Measurements from ENCODE around the gene CGGBP1.

CGGBP1 gene

GRCh38 chr3:88059380-88060170, 770 bp upstream of the CGGBP1 start:
- in situ Hi-C loops (cut with MboI; ENCODE audit: low sequenced_read_pairs): no loop called here
- Histone ChIP-seq H3K9me3 (no peaks in the 10 kb centered on the region), H3K4me3 (peak overlapping the region; percentile 94), H3K4me1 (peaks cover 17% of the 10 kb centered on the region; the same call in 1 of the 2 replicates), H3K36me3 (replicated peaks) (peaks cover 21% of the 10 kb centered on the region), H3K27me3 (ENCODE audit: low read depth) (no peaks in the 10 kb centered on the region)
- peak in 1 of 2 experiments; percentile 13 for DNase-seq (ENCODE audit: low spot score in 2 of 2)

GRCh38 chr3:88058306-88058580, 562 bp downstream of the CGGBP1 start:
- H3K36me3 ChIP-seq (replicated peaks): peaks cover 22% of the 10 kb centered on the region
- peak overlapping the region; percentile 94 for H3K4me3 ChIP-seq
- no peak for DNase-seq (ENCODE audit: low spot score in 2 of 2)
- H3K9me3 ChIP-seq: no peaks in the 10 kb centered on the region
- in situ Hi-C loops (cut with MboI; ENCODE audit: low sequenced_read_pairs): no loop called here
- H3K4me1 ChIP-seq: peaks cover 17% of the 10 kb centered on the region; the same call in 1 of the 2 replicates
- H3K27me3 ChIP-seq (ENCODE audit: low read depth): no peaks in the 10 kb centered on the region

GRCh38 chr3:88057630-88058305, 1.0 kb downstream of the CGGBP1 start:
- Histone ChIP-seq H3K27me3 (ENCODE audit: low read depth) (no peaks in the 10 kb centered on the region), H3K9me3 (no peaks in the 10 kb centered on the region), H3K36me3 (replicated peaks) (peaks cover 22% of the 10 kb centered on the region), H3K4me3 (peak overlapping the region; percentile 94), H3K4me1 (peaks cover 17% of the 10 kb centered on the region; the same call in 1 of the 2 replicates)
- in situ Hi-C loops (cut with MboI; ENCODE audit: low sequenced_read_pairs): no loop called here
- no peak for DNase-seq (ENCODE audit: low spot score in 2 of 2)

GRCh38 chr3:88046766-88047165, 12.0 kb downstream of the CGGBP1 start:
- Histone ChIP-seq H3K4me3 (no peak overlapping the region), H3K27me3 (ENCODE audit: low read depth) (no peaks in the 10 kb centered on the region), H3K36me3 (replicated peaks) (no peaks in the 10 kb centered on the region), H3K9me3 (no peaks in the 10 kb centered on the region), H3K4me1 (no peaks in the 10 kb centered on the region)
- no peak for DNase-seq (ENCODE audit: low spot score in 2 of 2)
- in situ Hi-C loops (cut with MboI; ENCODE audit: low sequenced_read_pairs): no loop called here

GRCh38 chr3:88044411-88044810, 14.4 kb downstream of the CGGBP1 start:
- H3K36me3 ChIP-seq (replicated peaks): no peaks in the 10 kb centered on the region
- in situ Hi-C loops (cut with MboI; ENCODE audit: low sequenced_read_pairs): no loop called here
- H3K4me3 ChIP-seq: no peak overlapping the region
- H3K27me3 ChIP-seq (ENCODE audit: low read depth): no peaks in the 10 kb centered on the region
- no peaks in the 10 kb centered on the region for H3K4me1 ChIP-seq
- no peak for DNase-seq (ENCODE audit: low spot score in 2 of 2)
- H3K9me3 ChIP-seq: no peaks in the 10 kb centered on the region

- H3K4me3 ChIP-seq: no peak overlapping the region
- H3K9me3 ChIP-seq: no peaks in the 10 kb centered on the region
- no peak for DNase-seq (ENCODE audit: low spot score in 2 of 2)
- H3K27me3 ChIP-seq (ENCODE audit: low read depth): no peaks in the 10 kb centered on the region
- H3K36me3 ChIP-seq (replicated peaks): no peaks in the 10 kb centered on the region
- in situ Hi-C loops (cut with MboI; ENCODE audit: low sequenced_read_pairs): no loop called here
- no peaks in the 10 kb centered on the region for H3K4me1 ChIP-seq
These were observed 17.8 kb downstream of the CGGBP1 start for GRCh38 chr3:88041005-88041404.

GRCh38 chr3:88040529-88040928, 18.3 kb downstream of the CGGBP1 start:
- Histone ChIP-seq H3K9me3 (no peaks in the 10 kb centered on the region), H3K36me3 (replicated peaks) (no peaks in the 10 kb centered on the region), H3K27me3 (ENCODE audit: low read depth) (no peaks in the 10 kb centered on the region), H3K4me3 (no peak overlapping the region), H3K4me1 (no peaks in the 10 kb centered on the region)
- no peak for DNase-seq (ENCODE audit: low spot score in 2 of 2)
- in situ Hi-C loops (cut with MboI; ENCODE audit: low sequenced_read_pairs): no loop called here

GRCh38 chr3:88038566-88038965, 20.2 kb downstream of the CGGBP1 start:
- no peaks in the 10 kb centered on the region for H3K4me1 ChIP-seq

GRCh38 chr3:88036221-88036620, 22.6 kb downstream of the CGGBP1 start:
- H3K4me3 ChIP-seq: no peak overlapping the region
- H3K4me1 ChIP-seq: peaks cover 2% of the 10 kb centered on the region
- H3K9me3 ChIP-seq: no peaks in the 10 kb centered on the region
- no peak for DNase-seq (ENCODE audit: low spot score in 2 of 2)
- H3K36me3 ChIP-seq (replicated peaks): no peaks in the 10 kb centered on the region
- H3K27me3 ChIP-seq (ENCODE audit: low read depth): no peaks in the 10 kb centered on the region
- in situ Hi-C loops (cut with MboI; ENCODE audit: low sequenced_read_pairs): no loop called here

More at GRCh38 chr3:88038566-88038965, 20.2 kb downstream of the CGGBP1 start:
- no peaks in the 10 kb centered on the region for H3K36me3 ChIP-seq (replicated peaks)
- H3K27me3 ChIP-seq (ENCODE audit: low read depth): no peaks in the 10 kb centered on the region
- in situ Hi-C loops (cut with MboI; ENCODE audit: low sequenced_read_pairs): no loop called here
- H3K9me3 ChIP-seq: no peaks in the 10 kb centered on the region
- no peak overlapping the region for H3K4me3 ChIP-seq
- no peak for DNase-seq (ENCODE audit: low spot score in 2 of 2)

GRCh38 chr3:88034491-88035275, 24.1 kb downstream of the CGGBP1 start:
- no peak for DNase-seq (ENCODE audit: low spot score in 2 of 2)
- no peaks in the 10 kb centered on the region for H3K36me3 ChIP-seq (replicated peaks)
- H3K4me3 ChIP-seq: no peak overlapping the region
- no peaks in the 10 kb centered on the region for H3K27me3 ChIP-seq (ENCODE audit: low read depth)
- in situ Hi-C loops (cut with MboI; ENCODE audit: low sequenced_read_pairs): no loop called here
- no peaks in the 10 kb centered on the region for H3K9me3 ChIP-seq
- peaks cover 3% of the 10 kb centered on the region for H3K4me1 ChIP-seq

GRCh38 chr3:88033808-88034207, 25.0 kb downstream of the CGGBP1 start:
- peaks cover 3% of the 10 kb centered on the region for H3K4me1 ChIP-seq
- no peak overlapping the region for H3K4me3 ChIP-seq
- in situ Hi-C loops (cut with MboI; ENCODE audit: low sequenced_read_pairs): no loop called here
- no peaks in the 10 kb centered on the region for H3K27me3 ChIP-seq (ENCODE audit: low read depth)
- H3K36me3 ChIP-seq (replicated peaks): no peaks in the 10 kb centered on the region
- no peak for DNase-seq (ENCODE audit: low spot score in 2 of 2)
- H3K9me3 ChIP-seq: no peaks in the 10 kb centered on the region

GRCh38 chr3:88033079-88033478, 25.7 kb downstream of the CGGBP1 start:
- H3K4me1 ChIP-seq: peaks cover 3% of the 10 kb centered on the region
- H3K27me3 ChIP-seq (ENCODE audit: low read depth): no peaks in the 10 kb centered on the region
- no peak overlapping the region for H3K4me3 ChIP-seq
- no peaks in the 10 kb centered on the region for H3K9me3 ChIP-seq
- DNase-seq (ENCODE audit: low spot score in 2 of 2): no peak
- no peaks in the 10 kb centered on the region for H3K36me3 ChIP-seq (replicated peaks)
- in situ Hi-C loops (cut with MboI; ENCODE audit: low sequenced_read_pairs): no loop called here

GRCh38 chr3:88032245-88032644, 26.6 kb downstream of the CGGBP1 start:
- Histone ChIP-seq H3K4me1 (peaks cover 3% of the 10 kb centered on the region), H3K4me3 (no peak overlapping the region)

GRCh38 chr3:88031642-88032077, 27.1 kb downstream of the CGGBP1 start:
- no peaks in the 10 kb centered on the region for H3K27me3 ChIP-seq (ENCODE audit: low read depth)
- H3K9me3 ChIP-seq: no peaks in the 10 kb centered on the region
- no peaks in the 10 kb centered on the region for H3K36me3 ChIP-seq (replicated peaks)
- H3K4me3 ChIP-seq: peak overlapping the region; percentile 6
- DNase-seq (ENCODE audit: low spot score in 2 of 2): peak in 1 of 2 experiments; percentile 47
- H3K4me1 ChIP-seq: peaks cover 3% of the 10 kb centered on the region
- in situ Hi-C loops (cut with MboI; ENCODE audit: low sequenced_read_pairs): no loop called here

More at GRCh38 chr3:88032245-88032644, 26.6 kb downstream of the CGGBP1 start:
- Histone ChIP-seq H3K9me3 (no peaks in the 10 kb centered on the region), H3K27me3 (ENCODE audit: low read depth) (no peaks in the 10 kb centered on the region), H3K36me3 (replicated peaks) (no peaks in the 10 kb centered on the region)
- DNase-seq (ENCODE audit: low spot score in 2 of 2): no peak
- in situ Hi-C loops (cut with MboI; ENCODE audit: low sequenced_read_pairs): no loop called here
